ENCODE measurements around the gene INHBB. TPM values are rescaled to one million over a fixed set of nuclear protein-coding genes. Genes with fewer than 3 reads are reported as not detected.
"Not testable (repeated sequence)": the region's sequence is repeated elsewhere in the genome, so short reads cannot be mapped to it uniquely, and the experiment has no call there.

The INHBB gene
- polyA plus RNA-seq, 3 donors = 0.09 to 0.27 TPM; not detected in 1

GRCh38 chr2:120389036-120389391 is 43.1 kb downstream of the INHBB start:
- no peak for DNase-seq (ENCODE audit: extremely low read depth in 1 of 11, low read depth in 9 of 11, low spot score in 4 of 11)

GRCh38 chr2:120390381-120391055 is 44.6 kb downstream of the INHBB start:
- no peak for DNase-seq (ENCODE audit: extremely low read depth in 1 of 11, low read depth in 9 of 11, low spot score in 4 of 11)

GRCh38 chr2:120391382-120391781 is 45.4 kb downstream of the INHBB start:
- not testable (repeated sequence) for DNase-seq (ENCODE audit: extremely low read depth in 1 of 11, low read depth in 9 of 11, low spot score in 4 of 11)

- no peak for DNase-seq (ENCODE audit: extremely low read depth in 1 of 11, low read depth in 9 of 11, low spot score in 4 of 11)
Measured at GRCh38 chr2:120391911-120392665, 46.2 kb downstream of the INHBB start.

- DNase-seq (ENCODE audit: extremely low read depth in 1 of 11, low read depth in 9 of 11, low spot score in 4 of 11) = no peak
Measured at GRCh38 chr2:120392923-120393322, 47.0 kb downstream of the INHBB start.

GRCh38 chr2:120393456-120393855 is 47.5 kb downstream of the INHBB start:
- no peak for DNase-seq (ENCODE audit: extremely low read depth in 1 of 11, low read depth in 9 of 11, low spot score in 4 of 11)

- no peak for DNase-seq (ENCODE audit: extremely low read depth in 1 of 11, low read depth in 9 of 11, low spot score in 4 of 11)
Measured at GRCh38 chr2:120394764-120395163, 48.8 kb downstream of the INHBB start.

- DNase-seq (ENCODE audit: extremely low read depth in 1 of 11, low read depth in 9 of 11, low spot score in 4 of 11) = peak in 2 of 11 donors; percentile 39 to 44
Measured at GRCh38 chr2:120395221-120396012, 49.5 kb downstream of the INHBB start.

GRCh38 chr2:120396013-120396860 is 50.3 kb downstream of the INHBB start:
- DNase-seq (ENCODE audit: extremely low read depth in 1 of 11, low read depth in 9 of 11, low spot score in 4 of 11) = peak in 9 of 11 donors; percentile 38 to 78 (median 64)

- no peak for DNase-seq (ENCODE audit: extremely low read depth in 1 of 11, low read depth in 9 of 11, low spot score in 4 of 11)
Measured at GRCh38 chr2:120396861-120397811, 51.2 kb downstream of the INHBB start.

GRCh38 chr2:120398051-120398995 is 52.4 kb downstream of the INHBB start:
- no peak for DNase-seq (ENCODE audit: extremely low read depth in 1 of 11, low read depth in 9 of 11, low spot score in 4 of 11)

GRCh38 chr2:120398996-120399888 is 53.3 kb downstream of the INHBB start:
- no peak for DNase-seq (ENCODE audit: extremely low read depth in 1 of 11, low read depth in 9 of 11, low spot score in 4 of 11)

- no peak for DNase-seq (ENCODE audit: extremely low read depth in 1 of 11, low read depth in 9 of 11, low spot score in 4 of 11)
Measured at GRCh38 chr2:120399889-120400240, 53.9 kb downstream of the INHBB start.

- no peak for DNase-seq (ENCODE audit: extremely low read depth in 1 of 11, low read depth in 9 of 11, low spot score in 4 of 11)
Measured at GRCh38 chr2:120400551-120400950, 54.6 kb downstream of the INHBB start.
